IPS-11a (cell line): ENCODE results near the gene PTPRT.

Experiments
- H3K4me3 ChIP-seq: one replicate; pipeline ENCODE4 v1.5.1; 2013; ENCODE audit warnings: low read depth, low read length, control low read depth

PTPRT gene

DNA sequence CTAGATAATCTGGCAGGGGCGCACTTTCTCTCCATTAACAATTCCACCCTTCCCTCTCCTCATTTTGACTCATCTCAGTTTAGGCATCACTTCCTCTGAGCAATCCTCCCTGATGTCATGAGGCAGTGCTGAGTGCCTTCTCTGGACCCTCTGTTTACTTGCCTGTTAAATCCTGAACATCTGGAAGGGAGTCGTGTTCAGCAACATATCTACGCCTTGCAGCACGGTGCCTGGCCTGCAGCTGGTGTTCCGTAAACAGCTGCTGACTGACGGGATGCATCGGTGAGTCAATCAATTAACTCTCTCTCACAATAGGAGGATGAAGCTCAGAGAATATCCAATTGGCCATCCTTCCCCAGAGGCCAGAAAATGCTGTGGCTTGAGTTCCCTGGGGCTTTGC, 613.5 kb downstream of the PTPRT start:
- H3K4me3 ChIP-seq, result no peak overlapping the region

DNA sequence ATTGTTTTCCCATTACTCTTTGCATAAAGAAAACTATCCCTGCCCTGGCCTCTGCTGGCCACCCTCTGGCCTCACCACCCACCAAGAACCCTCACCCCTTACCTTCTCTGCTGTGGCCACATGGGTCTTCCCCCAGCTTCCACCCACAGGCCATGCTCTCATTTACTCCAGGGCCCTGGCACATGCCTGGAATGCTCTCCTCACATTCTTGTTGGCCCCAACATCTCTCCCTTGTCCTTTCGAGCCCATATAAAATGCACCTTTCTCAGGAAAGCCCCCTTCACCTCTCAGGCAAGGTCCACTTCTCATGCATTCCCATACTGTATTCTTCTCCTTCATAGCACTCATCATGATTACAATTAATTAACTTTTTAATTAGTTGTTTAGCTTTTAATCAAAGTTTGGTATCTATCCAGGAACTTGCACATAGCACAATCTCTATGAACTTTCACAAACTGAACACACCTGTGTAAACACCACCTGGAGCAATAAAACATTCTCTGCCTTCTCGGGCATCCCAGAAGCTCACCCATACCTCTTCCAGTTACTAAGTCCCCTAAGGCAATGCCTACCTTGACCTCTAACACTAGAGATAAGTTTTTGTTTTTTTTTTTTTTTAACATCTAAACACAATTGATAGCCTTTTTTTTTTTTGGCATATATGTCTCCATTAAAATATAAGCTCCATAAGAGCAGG, 617.2 kb downstream of the PTPRT start:
- no peak overlapping the region for H3K4me3 ChIP-seq

DNA sequence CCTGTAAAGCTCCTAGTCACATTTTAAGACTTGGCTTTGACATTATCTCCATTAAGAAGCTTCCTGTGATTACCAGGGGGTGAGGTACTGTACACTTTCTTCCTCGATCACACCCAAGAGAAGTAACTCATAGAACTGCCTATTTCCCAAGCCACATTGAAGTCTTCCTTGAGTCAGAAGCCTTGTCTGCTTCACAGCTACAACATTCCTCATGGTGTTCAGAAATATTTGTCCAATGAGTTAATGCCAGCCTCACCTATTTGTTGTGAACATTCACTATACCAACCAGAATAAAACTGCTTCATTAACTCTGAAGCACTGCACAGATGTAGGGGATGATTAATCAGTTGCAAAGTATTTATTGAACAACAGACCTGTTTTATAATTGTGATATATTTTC, 622.3 kb downstream of the PTPRT start:
- no peak overlapping the region for H3K4me3 ChIP-seq

DNA sequence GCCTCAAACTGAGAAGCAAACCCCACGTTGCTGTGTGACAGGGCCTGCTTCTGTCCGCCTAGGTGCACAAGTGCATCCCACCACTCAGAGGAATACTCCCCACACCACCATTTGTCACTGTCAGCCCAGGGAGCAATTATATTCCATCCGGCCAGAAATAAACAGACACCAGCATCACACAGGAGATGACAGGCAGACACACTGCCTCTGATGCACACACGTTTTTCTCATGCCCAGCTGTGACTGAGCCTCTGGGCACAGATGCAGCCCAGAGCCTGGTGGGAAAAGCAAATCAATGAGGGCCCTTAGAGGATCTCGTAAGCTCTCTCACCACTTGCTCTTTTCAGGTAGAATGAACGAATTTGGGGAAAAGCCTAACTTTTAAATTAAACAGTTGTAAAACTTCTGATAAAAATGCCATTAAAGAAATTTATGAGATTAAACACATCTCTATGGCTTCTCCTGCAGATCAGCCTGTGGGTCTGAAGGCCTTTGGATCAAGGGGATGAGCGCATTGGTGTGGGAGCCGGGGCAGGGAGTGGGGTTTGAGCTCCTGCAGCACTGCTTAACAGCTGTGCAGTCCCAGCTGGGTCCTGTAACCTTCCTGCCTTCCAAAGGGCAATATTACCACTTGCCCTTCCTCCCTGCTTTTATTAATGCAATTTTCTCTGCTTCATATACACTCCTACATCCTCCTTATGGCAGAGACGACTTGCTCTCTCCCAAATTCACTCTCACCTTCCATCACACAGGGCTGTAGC, 624.3 kb downstream of the PTPRT start:
- no peak overlapping the region for H3K4me3 ChIP-seq

DNA sequence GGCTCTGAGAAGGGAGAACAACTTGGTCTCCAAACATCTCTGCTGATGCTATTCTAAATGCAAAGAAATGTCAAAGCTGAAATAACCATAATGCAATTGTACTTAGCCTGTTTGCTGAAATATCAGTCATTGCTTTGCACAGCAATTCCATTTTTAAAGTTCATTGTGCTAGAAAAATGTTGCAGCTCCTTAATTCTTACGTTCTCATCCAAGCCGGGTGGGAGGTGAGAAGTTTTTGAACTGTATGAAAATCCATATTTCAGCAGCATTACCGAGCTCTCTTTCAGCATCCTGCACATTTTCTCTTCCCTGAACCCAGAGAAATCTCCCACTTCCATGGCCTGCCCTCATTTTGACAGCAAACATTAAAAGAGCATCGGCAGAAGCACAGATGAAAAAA, 630.0 kb downstream of the PTPRT start:
- no peak overlapping the region for H3K4me3 ChIP-seq

DNA sequence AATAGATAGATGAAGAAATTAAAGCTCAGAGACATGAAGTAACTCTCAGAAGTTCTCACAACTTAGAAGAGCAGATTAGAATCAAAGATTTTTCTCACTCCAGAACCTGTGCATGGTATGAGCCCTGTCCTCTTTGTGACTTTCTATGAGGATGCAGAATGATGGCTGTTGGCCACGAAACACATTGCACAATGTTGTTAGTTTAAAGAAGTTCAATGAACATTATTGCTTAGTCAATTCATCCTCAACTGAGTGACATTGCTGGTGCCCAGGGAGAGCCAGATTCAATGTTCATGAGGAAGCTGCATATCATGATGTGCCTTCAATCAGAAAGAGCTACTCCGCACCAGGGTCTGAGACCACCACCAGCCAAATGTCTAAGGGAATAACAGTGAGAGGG, 633.1 kb downstream of the PTPRT start:
- no peak overlapping the region for H3K4me3 ChIP-seq

DNA sequence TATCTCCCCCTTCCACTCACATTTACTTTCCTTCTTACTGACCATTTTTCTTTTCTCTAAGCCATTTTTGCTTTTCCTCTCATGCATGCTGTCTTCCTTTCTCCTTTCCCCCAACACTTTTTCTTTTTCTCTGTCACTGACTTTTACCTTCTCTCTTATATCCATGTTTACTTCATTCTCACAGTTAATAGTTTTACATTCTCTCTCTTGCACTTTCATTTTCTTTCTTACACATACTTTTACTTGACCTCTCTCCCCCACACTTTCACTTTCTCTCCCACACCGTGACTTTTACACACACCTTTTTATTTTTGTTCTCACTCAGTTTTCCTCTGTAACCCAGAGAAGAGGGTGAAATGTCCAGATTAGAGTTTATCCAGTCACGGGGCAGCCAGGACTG, 636.3 kb downstream of the PTPRT start:
- H3K4me3 ChIP-seq, result no peak overlapping the region

DNA sequence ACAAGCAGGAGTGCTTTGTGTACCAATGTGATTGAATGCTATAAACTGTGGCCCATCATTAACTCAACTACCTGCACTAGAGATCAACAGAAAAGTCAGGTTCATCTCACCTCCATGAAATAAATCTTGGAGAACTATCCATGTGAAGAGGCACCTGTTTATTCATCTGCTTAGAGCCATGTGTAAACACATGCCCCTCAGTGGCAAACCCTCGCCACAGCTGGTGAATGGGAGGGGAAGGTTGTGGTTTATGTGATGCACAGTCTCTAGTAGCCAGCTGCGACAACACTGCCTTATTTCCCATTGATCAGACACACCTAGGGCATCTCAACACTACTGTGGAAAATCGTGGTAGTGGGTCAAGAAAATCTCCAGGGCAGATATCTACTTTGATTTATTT, 640.2 kb downstream of the PTPRT start:
- H3K4me3 ChIP-seq, result no peak overlapping the region

DNA sequence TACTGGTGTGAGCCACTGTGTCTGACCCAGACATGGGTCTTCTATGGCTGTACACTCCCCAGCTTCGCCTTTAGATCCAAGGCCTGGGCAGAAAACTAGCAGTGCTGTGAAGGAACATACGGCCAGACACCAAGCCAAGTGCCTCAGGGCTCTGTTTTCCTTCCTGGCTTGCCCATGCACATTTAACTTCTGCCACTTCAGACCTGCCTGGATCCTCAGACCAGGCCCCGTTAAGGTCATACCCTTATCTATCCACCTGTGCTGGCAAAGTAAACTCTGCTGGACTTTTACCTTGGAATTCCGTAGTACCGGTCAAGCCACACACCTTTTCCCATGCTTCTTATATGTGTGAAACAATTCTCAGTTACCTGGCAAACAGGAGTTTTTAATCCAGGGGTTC, 644.8 kb downstream of the PTPRT start:
- H3K4me3 ChIP-seq, result no peak overlapping the region

DNA sequence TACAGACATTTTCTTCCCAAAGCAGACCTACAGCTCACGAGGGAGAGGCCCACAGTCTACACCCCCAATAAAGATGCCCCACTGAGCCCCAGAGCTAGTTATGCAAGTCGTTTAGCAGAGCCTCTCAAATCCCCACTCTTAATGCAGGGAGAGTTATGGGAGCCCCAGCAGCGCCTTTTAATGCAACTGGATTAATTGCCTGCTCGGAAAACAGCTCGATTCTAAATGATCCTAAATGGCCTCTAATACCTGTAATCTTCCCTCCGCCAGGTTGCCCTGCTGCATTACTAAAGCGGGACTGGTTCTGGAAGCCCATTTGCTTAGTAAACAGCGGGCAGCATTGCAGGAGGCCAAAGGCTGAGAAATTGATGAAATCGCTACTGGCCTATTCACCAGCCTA, 656.9 kb downstream of the PTPRT start:
- no peak overlapping the region for H3K4me3 ChIP-seq

DNA sequence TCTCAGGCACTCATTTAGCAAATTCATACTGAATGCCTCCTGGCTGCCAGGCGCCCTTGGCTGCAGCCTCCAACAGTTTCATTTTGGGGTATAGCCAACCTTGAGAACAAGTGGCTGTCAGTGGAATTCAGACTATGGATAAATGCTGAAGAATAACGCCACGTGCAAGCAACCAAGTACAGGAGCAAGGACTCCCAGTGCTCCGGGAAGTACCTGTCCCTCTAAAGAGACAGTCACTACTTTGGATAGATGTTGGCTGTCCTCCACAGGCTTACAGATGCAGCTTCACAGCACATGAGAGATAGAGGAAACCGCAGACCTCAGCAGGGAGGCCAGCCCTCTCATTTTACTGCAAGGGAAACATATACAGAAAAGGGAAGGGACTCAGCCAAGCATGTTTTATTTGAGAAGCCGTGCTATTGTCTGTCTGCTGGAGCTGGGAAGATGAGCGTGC, 658.2 kb downstream of the PTPRT start:
- no peak overlapping the region for H3K4me3 ChIP-seq

DNA sequence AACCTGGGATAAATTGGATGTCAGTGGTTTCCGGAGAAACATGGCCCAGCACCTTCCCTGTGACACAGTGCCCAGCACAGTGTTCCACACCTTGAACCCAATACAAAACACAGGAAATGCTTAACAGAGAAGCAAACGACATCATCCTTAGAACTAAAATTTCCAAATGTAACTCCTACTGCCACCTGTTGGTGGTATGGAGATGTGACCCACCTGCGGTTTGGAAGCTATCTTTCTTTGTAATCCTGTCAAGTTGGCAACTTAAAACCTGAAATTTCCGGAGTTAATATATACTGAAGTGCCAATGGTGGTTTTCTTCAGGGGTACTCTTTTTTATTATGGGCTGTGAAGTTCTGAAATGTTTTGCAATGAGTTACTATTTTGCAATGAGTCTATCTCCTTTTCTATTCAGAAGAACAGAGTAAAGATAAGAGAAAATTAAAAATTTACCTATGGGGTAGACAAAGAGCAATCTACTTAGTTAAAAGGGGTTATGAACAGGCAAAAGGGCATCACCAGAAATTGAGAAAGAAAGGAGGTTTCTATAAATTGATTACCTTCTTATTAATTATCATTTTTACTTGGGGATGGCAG, 658.8 kb downstream of the PTPRT start:
- H3K4me3 ChIP-seq, result no peak overlapping the region

DNA sequence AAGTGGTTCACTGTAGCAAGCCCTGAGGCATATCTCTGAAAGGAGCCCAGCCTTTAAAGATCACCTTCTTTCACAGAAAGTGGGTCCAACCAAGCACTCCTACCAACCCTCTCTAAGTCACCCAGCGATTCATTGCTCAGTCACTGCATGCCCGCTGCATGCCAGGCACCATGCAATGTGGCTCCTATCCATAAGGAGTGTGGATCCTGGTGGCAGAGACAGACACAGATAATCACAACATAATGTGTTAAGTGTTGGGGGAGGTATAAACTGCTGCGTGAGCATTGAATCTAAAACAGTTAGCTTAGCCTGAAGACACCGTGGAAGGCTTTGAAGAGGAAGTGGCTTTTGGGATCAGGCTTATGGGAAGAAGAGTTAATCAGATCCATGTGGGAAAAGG, 659.5 kb downstream of the PTPRT start:
- no peak overlapping the region for H3K4me3 ChIP-seq

DNA sequence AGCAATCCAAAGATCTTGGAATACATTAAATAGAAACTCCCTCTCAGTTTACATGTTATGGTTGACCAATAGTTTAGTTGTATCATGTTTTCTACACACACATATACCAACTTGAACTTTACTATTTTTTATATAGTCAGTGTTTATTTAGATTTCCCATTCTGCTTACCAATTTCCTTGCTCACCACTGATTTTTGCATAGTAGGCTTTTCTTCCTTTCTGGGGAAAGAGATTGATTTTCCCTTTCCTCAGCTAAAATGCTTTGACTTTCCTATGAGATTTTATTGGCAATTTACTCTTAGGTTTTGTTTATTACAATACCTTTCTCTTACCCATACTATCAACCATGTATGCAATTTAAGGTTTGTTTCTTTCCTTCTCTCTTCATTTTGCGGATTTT, 665.6 kb downstream of the PTPRT start:
- H3K4me3 ChIP-seq, result no peak overlapping the region

DNA sequence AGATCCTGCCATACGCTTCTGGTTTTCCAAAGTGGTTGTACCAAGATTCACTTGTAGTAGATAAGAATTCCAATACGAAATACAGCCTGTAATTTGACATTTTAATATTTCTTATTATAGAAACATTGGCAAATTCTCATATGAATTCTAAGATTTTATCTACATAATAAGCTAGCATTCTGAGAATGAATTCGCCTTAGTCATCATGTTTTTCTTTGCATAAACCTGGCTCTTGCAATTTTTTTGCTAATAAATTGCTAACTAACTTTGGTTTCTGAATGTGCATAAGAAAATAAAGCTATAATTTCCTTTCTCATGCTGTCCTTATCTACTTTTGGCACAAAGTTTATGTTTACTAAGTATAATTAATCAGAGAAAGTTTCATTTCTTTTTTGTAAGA, 673.0 kb downstream of the PTPRT start:
- H3K4me3 ChIP-seq, result no peak overlapping the region

DNA sequence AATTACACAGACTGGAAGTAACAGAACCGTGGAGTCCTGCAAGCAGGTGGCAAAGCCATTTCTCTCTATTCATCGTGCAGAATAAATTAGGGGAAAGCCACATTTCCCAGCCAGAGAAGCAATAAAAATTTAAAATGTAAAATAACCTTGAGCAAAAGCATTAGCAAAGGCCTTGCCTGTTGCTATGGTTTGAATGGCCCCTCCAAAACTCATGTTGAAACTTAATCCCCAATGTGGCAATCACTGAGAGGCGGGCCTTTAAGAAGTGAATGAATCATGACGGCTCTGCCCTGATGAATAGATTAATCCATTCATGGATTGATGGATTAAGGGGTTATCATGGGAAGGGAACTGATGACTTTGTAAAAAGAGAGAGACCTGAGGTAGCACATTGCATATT, 679.0 kb downstream of the PTPRT start:
- H3K4me3 ChIP-seq, result no peak overlapping the region

DNA sequence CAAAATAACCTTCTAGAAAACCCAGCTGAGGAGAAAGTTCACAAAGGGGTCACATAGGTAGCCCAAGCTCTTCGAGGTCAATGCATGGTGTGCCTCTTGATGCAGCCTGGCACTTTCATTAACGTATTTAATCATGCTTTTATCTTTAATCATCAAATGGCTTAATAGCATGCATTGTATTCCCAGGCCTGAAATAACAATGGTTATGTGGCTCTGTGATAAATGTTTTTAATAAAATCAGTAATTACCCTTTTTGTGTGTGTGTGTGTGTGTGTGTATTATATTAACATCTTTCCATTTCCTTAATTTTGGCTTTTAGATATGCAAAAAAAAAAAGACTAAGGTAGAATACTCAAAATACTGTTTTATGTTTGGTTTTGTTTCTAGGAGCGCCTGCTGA, 681.8 kb downstream of the PTPRT start:
- H3K4me3 ChIP-seq, result no peak overlapping the region

DNA sequence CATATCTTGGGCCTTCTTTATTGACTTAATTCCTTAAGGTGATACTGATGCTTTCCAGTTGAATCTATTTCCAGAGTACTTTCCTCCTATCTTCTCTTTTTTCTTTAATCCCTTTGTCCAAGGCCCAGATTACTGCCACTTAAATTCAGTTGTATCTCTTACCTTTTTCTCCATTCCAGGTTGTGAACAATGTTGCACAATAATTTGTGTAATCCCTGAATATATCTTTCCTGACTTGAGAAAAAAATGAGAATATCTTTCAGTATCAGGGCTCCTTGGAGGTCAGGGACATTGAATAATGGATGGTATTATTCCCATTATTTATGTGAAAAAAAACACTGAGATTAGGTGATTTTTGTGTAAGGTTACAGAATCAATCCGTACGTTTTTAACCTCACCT, 683.3 kb downstream of the PTPRT start:
- no peak overlapping the region for H3K4me3 ChIP-seq

DNA sequence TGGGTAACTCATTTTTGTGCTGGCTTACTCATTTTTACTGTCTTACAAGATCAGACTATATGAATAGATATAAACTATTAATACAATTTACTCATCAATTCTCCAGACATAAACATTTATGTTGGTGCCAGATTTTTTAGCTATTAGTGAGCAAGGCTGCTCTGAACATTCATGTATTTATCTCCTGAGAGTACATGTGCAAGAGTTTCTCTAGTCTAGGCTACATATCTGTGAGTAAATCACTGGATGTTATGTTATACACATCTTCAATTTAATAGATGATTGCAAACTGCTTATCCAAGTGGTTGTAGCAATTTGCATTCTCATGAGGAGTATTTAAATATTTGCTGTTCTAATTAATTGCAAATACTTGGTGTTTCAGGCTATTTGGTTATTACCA, 687.1 kb downstream of the PTPRT start:
- H3K4me3 ChIP-seq, result no peak overlapping the region

DNA sequence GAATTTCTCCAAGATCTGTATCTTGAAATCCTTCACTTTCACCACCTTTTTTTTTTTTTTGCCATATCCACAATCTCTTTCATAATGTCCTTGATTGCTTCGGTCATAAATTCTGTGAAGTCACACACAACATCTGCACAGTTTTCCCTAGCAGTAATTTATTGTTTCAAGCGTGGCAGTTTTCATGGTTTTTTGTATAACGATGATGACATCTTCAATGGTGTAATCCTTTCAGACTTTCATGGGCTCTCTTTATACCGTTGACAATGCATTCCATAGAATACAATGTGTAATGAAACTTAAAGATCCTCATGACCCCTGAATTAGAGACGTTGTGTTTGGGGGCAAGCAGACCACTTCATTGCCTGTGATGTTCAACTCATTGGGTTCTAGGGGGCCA, 693.1 kb downstream of the PTPRT start:
- H3K4me3 ChIP-seq, result no peak overlapping the region

DNA sequence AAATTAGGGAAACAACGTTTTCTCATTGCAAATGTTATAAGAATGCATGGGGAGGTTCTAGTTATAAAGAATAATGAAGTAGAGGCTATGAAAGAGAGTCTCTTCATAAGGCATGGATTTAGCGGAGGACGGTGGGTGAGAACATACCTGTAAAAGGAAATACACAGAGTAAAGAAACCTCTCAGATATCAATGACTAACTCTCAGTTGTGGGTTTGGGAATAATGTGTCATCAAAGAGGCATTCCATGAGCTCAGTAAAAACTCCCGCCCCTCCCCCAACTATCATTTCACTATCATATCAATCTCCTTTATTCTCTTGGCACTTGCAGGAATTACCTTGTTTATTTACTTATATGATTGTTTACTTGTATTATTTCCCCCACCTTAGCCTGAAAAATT, 695.4 kb downstream of the PTPRT start:
- H3K4me3 ChIP-seq, result no peak overlapping the region

DNA sequence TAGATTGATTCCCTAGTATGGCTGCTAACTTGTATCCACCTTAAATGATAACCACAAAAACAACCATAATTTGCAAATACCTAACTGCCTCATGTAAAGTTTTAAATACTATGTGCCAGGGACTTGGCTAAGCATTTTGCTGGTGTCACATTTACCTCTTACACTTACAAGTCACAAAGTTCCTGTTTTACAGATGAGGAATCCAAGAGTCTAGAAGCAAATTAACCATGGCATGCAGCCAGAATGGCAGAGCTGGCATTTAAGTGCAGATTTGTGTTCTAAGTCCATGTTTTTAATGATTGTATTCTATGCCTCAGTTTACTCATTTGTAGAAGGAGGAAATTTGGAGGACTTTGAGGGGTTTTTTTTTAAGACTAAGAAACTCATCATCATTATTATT, 696.7 kb downstream of the PTPRT start:
- no peak overlapping the region for H3K4me3 ChIP-seq
